CD8-positive, alpha-beta memory T cell (primary cell): ENCODE data around the gene B4GALNT1. TPM values are rescaled to one million over a fixed set of nuclear protein-coding genes. Genes with fewer than 3 reads are reported as not detected.

Source experiments
- CTCF ChIA-PET: fragments of 350-600 bp; sonication (Branson Sonifier 250); formaldehyde crosslinking; loops from one replicate; lab custom pipeline; 2021; ENCODE audit warnings: antibody characterized with exemption; lab: Charles Lee
- POLR2A ChIA-PET: fragments of 350-600 bp; sonication (Branson Sonifier 250); formaldehyde crosslinking; loops from one replicate; lab custom pipeline; 2021; ENCODE audit warnings: antibody characterized with exemption; lab: Charles Lee
- DNase-seq, 5 donors: peaks; one replicate each; pipeline versions ENCODE4 v3.0.0 to v3.0.0-alpha.2; 2020 to 2022; ENCODE audit warnings: mixed read lengths in 1 of 5
- H3K27ac ChIP-seq: one replicate; pipeline ENCODE4 v1.7.0; 2013; ENCODE audit warnings: low read depth, mild to moderate bottlenecking, low read length, moderate library complexity
- H3K27me3 ChIP-seq: 2 replicates; pipeline ENCODE4 v1.7.0; 2013; ENCODE audit warnings: low read length, mild to moderate bottlenecking; ENCODE audit not compliant: insufficient read depth, poor library complexity, severe bottlenecking
- H3K36me3 ChIP-seq: 2 replicates; pipeline ENCODE4 v1.7.0; 2013; ENCODE audit warnings: mild to moderate bottlenecking, low read length, moderate library complexity; ENCODE audit not compliant: insufficient read depth
- H3K4me1 ChIP-seq: 2 replicates; pipeline ENCODE4 v1.7.0; 2013; ENCODE audit warnings: mild to moderate bottlenecking, low read length, moderate library complexity; ENCODE audit not compliant: insufficient read depth
- H3K4me3 ChIP-seq: 2 replicates; pipeline ENCODE4 v1.7.0; 2013; ENCODE audit warnings: mild to moderate bottlenecking, low read length
- H3K9me3 ChIP-seq: 2 replicates; pipeline ENCODE4 v1.7.0; 2013; ENCODE audit warnings: mild to moderate bottlenecking, low read length
- H3K27ac Mint-ChIP-seq, 8 donors: one replicate each; pipeline ENCODE4 v1.8.0; 2020 to 2021; ENCODE audit warnings: mixed read lengths in 8 of 8, mild to moderate bottlenecking in 6 of 8, inconsistent platforms in 3 of 8, moderate library complexity in 3 of 8
- H3K27me3 Mint-ChIP-seq, 2 donors: one replicate each; pipeline ENCODE4 v1.8.0; 2020 to 2021; ENCODE audit warnings: mixed read lengths in 2 of 2, mild to moderate bottlenecking in 1 of 2, moderate library complexity in 1 of 2
- H3K36me3 Mint-ChIP-seq, 3 donors: one replicate each; pipeline ENCODE4 v1.8.0; 2020 to 2021; ENCODE audit warnings: mixed read lengths in 3 of 3, inconsistent platforms in 1 of 3, mild to moderate bottlenecking in 1 of 3
- H3K4me1 Mint-ChIP-seq, 3 donors: one replicate each; pipeline ENCODE4 v1.8.0; 2020 to 2021; ENCODE audit warnings: mixed read lengths in 3 of 3, inconsistent platforms in 1 of 3, mild to moderate bottlenecking in 1 of 3
- H3K4me3 Mint-ChIP-seq, 7 donors: one replicate each; pipeline ENCODE4 v1.8.0; 2020 to 2021; ENCODE audit warnings: mixed read lengths in 7 of 7, mild to moderate bottlenecking in 6 of 7, moderate library complexity in 4 of 7, inconsistent platforms in 2 of 7
- H3K9me3 Mint-ChIP-seq, 5 donors: one replicate each; pipeline ENCODE4 v1.8.0; 2020 to 2022; ENCODE audit warnings: mixed read lengths in 5 of 5, mild to moderate bottlenecking in 3 of 5, moderate library complexity in 2 of 5, inconsistent platforms in 1 of 5
- polyA plus RNA-seq: library from polyadenylated mRNA; unstranded; fragments of 300-500 nt; fragmentation: Illumina TruSeq; gene quantifications from one replicate; pipeline ENCODE4 v1.2.3, GENCODE V29; 2021
- total RNA-seq, 2 experiments: library from RNA; stranded (reverse); gene quantifications; one replicate each; pipeline ENCODE4 v1.2.3, GENCODE V29; 2021

The B4GALNT1 gene
- total and polyA plus RNA-seq, 3 experiments from 2014 or later = 2.9 to 4.1 TPM; not detected in 1

- POLR2A ChIA-PET = no interaction called here
- peaks cover 18 to 43% of the 10 kb centered on the region in 2 donors for H3K27me3 Mint-ChIP-seq
- CTCF ChIA-PET = interaction anchor here (0.8 to 1.4 kb wide), 3 partner anchors 30 to 154 kb away, joined by 3 to 7 read pairs (median 3); no protein-coding TSS in a partner anchor
These were observed 20.1 kb downstream of the B4GALNT1 start for GRCh38 chr12:57612711-57613426.

GRCh38 chr12:57611827-57612710, 20.9 kb downstream of the B4GALNT1 start:
- Mint-ChIP-seq H3K4me1 (peaks cover 5 to 13% (median 7%) of the 10 kb centered on the region in 3 donors), H3K9me3 (no peaks in the 10 kb centered on the region), H3K27ac (peak overlapping the region in 2 of 8 donors; percentile 72 to 84), H3K4me3 (peak overlapping the region; percentile 67 to 94 (median 78)), H3K36me3 (peaks cover 0 to 14% (median 4%) of the 10 kb centered on the region in 3 donors), H3K27me3 (peaks cover 13 to 35% of the 10 kb centered on the region in 2 donors)
- H3K27me3 ChIP-seq = peaks cover 4% of the 10 kb centered on the region
- H3K9me3 ChIP-seq = no peaks in the 10 kb centered on the region
- ChIA-PET CTCF (interaction anchor here (0.9 to 1.5 kb wide), 4 partner anchors 9 to 129 kb away, joined by 3 to 7 read pairs (median 3); no protein-coding TSS in a partner anchor), POLR2A (interaction anchor here (0.5 to 2.3 kb wide), 3 partner anchors 21 to 861 kb away, joined by 3 to 10 read pairs (median 6); partner anchors contain the start of gene PIP4K2C)
- H3K4me3 ChIP-seq = no peak overlapping the region
- peaks cover 10% of the 10 kb centered on the region for H3K4me1 ChIP-seq
- no peaks in the 10 kb centered on the region for H3K36me3 ChIP-seq
- H3K27ac ChIP-seq = no peak overlapping the region
- DNase-seq = no peak

More at GRCh38 chr12:57612711-57613426, 20.1 kb downstream of the B4GALNT1 start:
- Mint-ChIP-seq H3K4me3 (peak overlapping the region in 4 of 7 donors; percentile 8 to 82 (median 78)), H3K36me3 (peaks cover 0 to 8% (median 1%) of the 10 kb centered on the region in 3 donors), H3K27ac (peak overlapping the region in 2 of 8 donors; percentile 47 to 87), H3K9me3 (no peaks in the 10 kb centered on the region), H3K4me1 (peaks cover 5 to 13% (median 7%) of the 10 kb centered on the region in 3 donors)
- no peaks in the 10 kb centered on the region for H3K9me3 ChIP-seq
- H3K4me3 ChIP-seq = no peak overlapping the region
- no peak overlapping the region for H3K27ac ChIP-seq
- H3K36me3 ChIP-seq = no peaks in the 10 kb centered on the region
- H3K27me3 ChIP-seq = peaks cover 5% of the 10 kb centered on the region
- H3K4me1 ChIP-seq = peaks cover 10% of the 10 kb centered on the region
- DNase-seq = no peak

- H3K27ac Mint-ChIP-seq = peak within 1 kb of the TSS in 4 of 8 donors; percentile 31 to 84 (median 77)
- CTCF ChIA-PET = interaction anchor here (1.1 to 1.5 kb wide), 3 partner anchors 10 to 129 kb away, joined by 3 read pairs; no protein-coding TSS in a partner anchor
- Histone ChIP-seq H3K4me1 (peaks cover 10% of the 10 kb centered on the region), H3K9me3 (no peaks in the 10 kb centered on the region), H3K4me3 (peak within 1 kb of the TSS; percentile 46), H3K27me3 (peaks cover 4% of the 10 kb centered on the region), H3K36me3 (no peaks in the 10 kb centered on the region), H3K27ac (no peak within 1 kb of the TSS)
- H3K4me1 Mint-ChIP-seq = peaks cover 5 to 18% (median 12%) of the 10 kb centered on the region in 3 donors
- peak within 1 kb of the TSS; percentile 74 to 94 (median 80) for H3K4me3 Mint-ChIP-seq
- peaks cover 8 to 31% of the 10 kb centered on the region in 2 donors for H3K27me3 Mint-ChIP-seq
- POLR2A ChIA-PET = interaction anchor here (0.5 to 2.3 kb wide), 3 partner anchors 20 to 130 kb away, joined by 3 to 6 read pairs (median 3); partner anchors contain the start of gene PIP4K2C
- no peaks in the 10 kb centered on the region for H3K9me3 Mint-ChIP-seq
- DNase-seq = peak in 2 of 5 donors; percentile 44 to 66
- peaks cover 0 to 16% (median 6%) of the 10 kb centered on the region in 3 donors for H3K36me3 Mint-ChIP-seq
These were observed 21.7 kb downstream of the B4GALNT1 start, which contains the start of gene ARHGEF25 for GRCh38 chr12:57611108-57611826. Gene ARHGEF25, plus strand, starts transcription at chr12:57611435. Its CDS starts 460 bp downstream, at chr12:57611895.

- H3K9me3 Mint-ChIP-seq = no peaks in the 10 kb centered on the region
- CTCF ChIA-PET = interaction anchor here (1.1 to 1.5 kb wide), 2 partner anchors 10 to 27 kb away, joined by 3 read pairs; no protein-coding TSS in a partner anchor
- POLR2A ChIA-PET = interaction anchor here (1.0 to 2.3 kb wide), 2 partner anchors 19 to 131 kb away, joined by 3 to 6 read pairs; partner anchors contain the start of gene PIP4K2C
- peaks cover 9 to 24% (median 18%) of the 10 kb centered on the region in 3 donors for H3K4me1 Mint-ChIP-seq
- no peaks in the 10 kb centered on the region for H3K9me3 ChIP-seq
- H3K27ac Mint-ChIP-seq = peak overlapping the region in 4 of 8 donors; percentile 31 to 82 (median 65)
- peaks cover 13% of the 10 kb centered on the region for H3K4me1 ChIP-seq
- H3K4me3 Mint-ChIP-seq = peak overlapping the region; percentile 60 to 88 (median 78)
- no peak overlapping the region for H3K27ac ChIP-seq
- H3K27me3 ChIP-seq = peaks cover 4% of the 10 kb centered on the region
- DNase-seq = no peak
- peaks cover 8 to 28% of the 10 kb centered on the region in 2 donors for H3K27me3 Mint-ChIP-seq
- H3K4me3 ChIP-seq = peak overlapping the region; percentile 46
- no peaks in the 10 kb centered on the region for H3K36me3 ChIP-seq
- peaks cover 0 to 18% (median 6%) of the 10 kb centered on the region in 3 donors for H3K36me3 Mint-ChIP-seq
These were observed 22.4 kb downstream of the B4GALNT1 start for GRCh38 chr12:57610554-57611107.

DNA sequence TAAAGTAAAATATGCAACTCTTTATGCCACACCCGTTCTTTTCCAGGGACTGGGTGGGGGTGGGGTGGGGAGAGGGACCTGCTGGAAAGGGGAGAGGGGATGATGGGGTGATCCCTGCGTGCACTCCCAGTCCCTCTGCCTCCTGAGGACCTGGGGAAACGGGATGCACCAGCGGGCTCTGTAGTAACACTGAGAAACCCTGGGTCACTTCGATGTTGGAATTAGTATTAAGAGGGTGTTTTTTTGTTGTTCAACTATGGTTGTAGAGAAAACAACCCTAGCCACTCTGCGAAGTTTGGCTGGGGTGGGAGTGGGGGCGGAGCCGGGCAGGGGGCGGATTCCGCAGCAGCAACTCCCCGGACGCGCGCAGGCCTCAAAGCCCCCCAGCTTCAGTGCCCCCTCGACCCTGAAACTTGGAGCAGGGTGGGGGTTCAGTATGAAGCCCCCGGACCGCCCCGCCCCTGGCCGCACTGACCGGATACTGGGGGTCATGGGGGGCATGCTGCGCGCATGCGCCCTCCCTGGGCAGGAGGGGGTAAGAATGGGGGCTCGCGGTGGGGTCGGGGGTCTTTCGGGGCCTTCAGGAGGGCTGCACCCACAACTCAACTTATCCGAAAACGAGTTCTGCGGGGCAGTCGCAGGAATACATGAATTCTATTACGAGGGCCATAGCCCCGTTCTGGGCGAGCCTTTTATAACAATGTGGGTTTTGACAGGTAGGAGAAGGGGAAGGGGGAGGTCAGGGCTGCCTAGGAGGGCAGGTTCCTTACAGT, 23.0 kb downstream of the B4GALNT1 start:
- Histone ChIP-seq H3K4me1 (peaks cover 19% of the 10 kb centered on the region), H3K27ac (no peak overlapping the region), H3K36me3 (no peaks in the 10 kb centered on the region), H3K27me3 (peaks cover 4% of the 10 kb centered on the region), H3K4me3 (no peak overlapping the region), H3K9me3 (no peaks in the 10 kb centered on the region)
- Mint-ChIP-seq H3K9me3 (no peaks in the 10 kb centered on the region), H3K27me3 (peaks cover 6 to 24% of the 10 kb centered on the region in 2 donors), H3K4me3 (peak overlapping the region; percentile 60 to 88 (median 78)), H3K27ac (peak overlapping the region in 2 of 8 donors; percentile 31 to 82), H3K36me3 (peaks cover 0 to 18% (median 6%) of the 10 kb centered on the region in 3 donors), H3K4me1 (peaks cover 16 to 31% (median 24%) of the 10 kb centered on the region in 3 donors)
- ChIA-PET POLR2A (interaction anchor here (2.3 kb wide), 1 partner anchor 19 kb away, joined by 6 read pairs; the partner anchor contains the start of gene PIP4K2C), CTCF (interaction anchor here (1.4 to 1.5 kb wide), 2 partner anchors 11 to 26 kb away, joined by 3 to 7 read pairs; no protein-coding TSS in a partner anchor)
- no peak for DNase-seq

GRCh38 chr12:57609101-57609780, 23.8 kb downstream of the B4GALNT1 start:
- H3K36me3 ChIP-seq = no peaks in the 10 kb centered on the region
- no peak overlapping the region for H3K27ac ChIP-seq
- Mint-ChIP-seq H3K9me3 (no peaks in the 10 kb centered on the region), H3K4me3 (peak overlapping the region in 1 of 7 donors; percentile 69), H3K27ac (no peak overlapping the region), H3K4me1 (peaks cover 19 to 37% (median 25%) of the 10 kb centered on the region in 3 donors), H3K27me3 (peaks cover 4 to 21% of the 10 kb centered on the region in 2 donors), H3K36me3 (peaks cover 0 to 18% (median 6%) of the 10 kb centered on the region in 3 donors)
- peaks cover 4% of the 10 kb centered on the region for H3K27me3 ChIP-seq
- CTCF ChIA-PET = interaction anchor here (1.4 kb wide), 1 partner anchor 25 kb away, joined by 7 read pairs; no protein-coding TSS in a partner anchor
- no peaks in the 10 kb centered on the region for H3K9me3 ChIP-seq
- H3K4me1 ChIP-seq = peaks cover 23% of the 10 kb centered on the region
- no peak for DNase-seq
- POLR2A ChIA-PET = interaction anchor here (2.3 kb wide), 1 partner anchor 18 kb away, joined by 6 read pairs; the partner anchor contains the start of gene PIP4K2C
- H3K4me3 ChIP-seq = no peak overlapping the region
